Smooth muscle cell (in vitro differentiated cells): ENCODE measurements around the gene GASK1B. TPM values are rescaled to one million over a fixed set of nuclear protein-coding genes. Genes with fewer than 3 reads are reported as not detected.

Experiments
- DNase-seq: peaks from one replicate; lab custom pipeline; 2025; ENCODE audit not compliant: unreplicated experiment; lab: John Stamatoyannopoulos, UW
- H2AFZ ChIP-seq: fragments of 200-600 bp; sonication (generic); 2 replicates; pipeline ENCODE4 v1.6.0; 2016; ENCODE audit warnings: antibody characterized with exemption, low read depth, mild to moderate bottlenecking
- H3F3A ChIP-seq: fragments of 200-600 bp; sonication (generic); 2 replicates; pipeline ENCODE4 v1.6.0; 2017; ENCODE audit warnings: antibody characterized with exemption, low read depth
- H3K27ac ChIP-seq: fragments of 200-600 bp; sonication (generic); 2 replicates; pipeline ENCODE4 v1.5.1; 2016; ENCODE audit warnings: low read depth, mild to moderate bottlenecking
- H3K27me3 ChIP-seq: fragments of 200-600 bp; sonication (generic); 2 replicates; pipeline ENCODE4 v1.6.1; 2016; ENCODE audit warnings: low read depth, mild to moderate bottlenecking
- H3K36me3 ChIP-seq: fragments of 200-600 bp; sonication (generic); 2 replicates; pipeline ENCODE4 v1.5.1; 2016; ENCODE audit warnings: low read depth
- H3K4me1 ChIP-seq: fragments of 200-600 bp; sonication (generic); 2 replicates; pipeline ENCODE4 v1.5.1; 2016; ENCODE audit warnings: low read depth
- H3K4me2 ChIP-seq: fragments of 200-600 bp; sonication (generic); 2 replicates; pipeline ENCODE4 v1.6.0; 2016; ENCODE audit warnings: mild to moderate bottlenecking
- H3K4me3 ChIP-seq: fragments of 200-600 bp; sonication (generic); 2 replicates; pipeline ENCODE4 v1.5.1; 2016; ENCODE audit warnings: mild to moderate bottlenecking
- H3K79me2 ChIP-seq: fragments of 200-600 bp; sonication (generic); 2 replicates; pipeline ENCODE4 v1.6.0; 2016; ENCODE audit warnings: low read depth, mild to moderate bottlenecking
- H3K9ac ChIP-seq: fragments of 200-600 bp; sonication (generic); 2 replicates; pipeline ENCODE4 v1.6.0; 2016; ENCODE audit warnings: low read depth
- H3K9me3 ChIP-seq: fragments of 200-600 bp; sonication (generic); replicated peaks from 2 replicates; pipeline ENCODE4 v1.5.1; 2016; ENCODE audit warnings: low read depth
- H4K20me1 ChIP-seq: fragments of 200-600 bp; sonication (generic); 2 replicates; pipeline ENCODE4 v1.6.0; 2016; ENCODE audit warnings: low read depth
- WGBS: methylation state at CpG from one replicate; pipeline ENCODE4 v1.1.7; 2016; ENCODE audit warnings: low lambda C conversion rate; 5-methylcytosine and 5-hydroxymethylcytosine counted together
- polyA plus RNA-seq: library from polyadenylated mRNA; unstranded; fragments of >200 nt; fragmentation: Nextera tagmentation; extraction: Ambion mirVana; gene quantifications from 2 replicates; pipeline ENCODE4 v1.2.1, GENCODE V29; 2016
- total RNA-seq: library from RNA; depleted of rRNA; stranded (reverse); fragments of >200 nt; gene quantifications from 2 replicates; pipeline ENCODE4 v1.2.3, GENCODE V29; 2014
- TF ChIP-seq, protein P1 (sequence below): fragments of 200-600 bp; sonication (generic); IDR thresholded peaks from 2 replicates; pipeline ENCODE4 v1.5.1; 2017; ENCODE audit warnings: borderline replicate concordance, mild to moderate bottlenecking, antibody characterized with exemption; ENCODE audit not compliant: insufficient read depth, poor library complexity, severe bottlenecking

Gene GASK1B
- total and polyA plus RNA-seq, 2 experiments from 2014 or later, result 12.9 to 79.4 TPM

GRCh38 chr4:158189422-158189821 is 16.6 kb upstream of the GASK1B start:
- Histone ChIP-seq H3F3A (no peaks in the 10 kb centered on the region), H3K27me3 (no peaks in the 10 kb centered on the region), H3K36me3 (no peaks in the 10 kb centered on the region), H3K9me3 (no peaks in the 10 kb centered on the region), H3K4me3 (no peak overlapping the region), H3K27ac (no peak overlapping the region), H3K4me1 (no peaks in the 10 kb centered on the region), H3K9ac (no peak overlapping the region), H4K20me1 (no peaks in the 10 kb centered on the region), H3K4me2 (no peak overlapping the region), H3K79me2 (no peaks in the 10 kb centered on the region), H2AFZ (no peak overlapping the region)
- no peak for DNase-seq
- 95% methylated on average over 1 of the region's 1 CpG for WGBS
- TF ChIP-seq, protein P1, sequence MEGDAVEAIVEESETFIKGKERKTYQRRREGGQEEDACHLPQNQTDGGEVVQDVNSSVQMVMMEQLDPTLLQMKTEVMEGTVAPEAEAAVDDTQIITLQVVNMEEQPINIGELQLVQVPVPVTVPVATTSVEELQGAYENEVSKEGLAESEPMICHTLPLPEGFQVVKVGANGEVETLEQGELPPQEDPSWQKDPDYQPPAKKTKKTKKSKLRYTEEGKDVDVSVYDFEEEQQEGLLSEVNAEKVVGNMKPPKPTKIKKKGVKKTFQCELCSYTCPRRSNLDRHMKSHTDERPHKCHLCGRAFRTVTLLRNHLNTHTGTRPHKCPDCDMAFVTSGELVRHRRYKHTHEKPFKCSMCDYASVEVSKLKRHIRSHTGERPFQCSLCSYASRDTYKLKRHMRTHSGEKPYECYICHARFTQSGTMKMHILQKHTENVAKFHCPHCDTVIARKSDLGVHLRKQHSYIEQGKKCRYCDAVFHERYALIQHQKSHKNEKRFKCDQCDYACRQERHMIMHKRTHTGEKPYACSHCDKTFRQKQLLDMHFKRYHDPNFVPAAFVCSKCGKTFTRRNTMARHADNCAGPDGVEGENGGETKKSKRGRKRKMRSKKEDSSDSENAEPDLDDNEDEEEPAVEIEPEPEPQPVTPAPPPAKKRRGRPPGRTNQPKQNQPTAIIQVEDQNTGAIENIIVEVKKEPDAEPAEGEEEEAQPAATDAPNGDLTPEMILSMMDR, result no peak

GRCh38 chr4:158186815-158187214 is 14.0 kb upstream of the GASK1B start:
- no peaks in the 10 kb centered on the region for H3F3A ChIP-seq
- WGBS, result 79% methylated on average over 2 of the region's 2 CpGs
- no peak overlapping the region for H3K9ac ChIP-seq

DNA sequence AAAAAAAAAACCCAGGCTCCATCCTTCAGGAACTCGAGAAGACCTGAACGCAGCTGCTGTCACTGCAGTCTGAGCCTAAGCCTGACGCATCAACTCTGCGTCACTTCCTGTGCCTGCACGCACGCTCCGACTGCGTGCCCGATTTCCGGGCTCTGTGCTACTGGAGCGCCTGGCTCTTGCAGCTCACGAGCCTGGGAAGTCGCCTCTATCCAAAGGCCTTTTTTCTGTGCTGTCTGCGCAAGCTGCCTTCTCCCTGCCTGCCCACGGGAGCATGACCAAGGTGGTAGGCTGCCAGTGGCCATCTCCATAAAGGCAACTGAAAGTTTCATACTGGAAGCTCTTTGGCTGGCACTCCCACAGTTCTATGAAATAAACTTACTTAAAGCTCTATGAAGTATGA is 9.9 kb upstream of the GASK1B start:
- Histone ChIP-seq H3K79me2 (no peaks in the 10 kb centered on the region), H3K9ac (no peak overlapping the region), H4K20me1 (no peaks in the 10 kb centered on the region), H3F3A (no peaks in the 10 kb centered on the region), H3K27ac (no peak overlapping the region), H3K4me3 (no peak overlapping the region), H3K9me3 (no peaks in the 10 kb centered on the region), H2AFZ (no peak overlapping the region), H3K4me1 (no peaks in the 10 kb centered on the region), H3K4me2 (no peak overlapping the region), H3K36me3 (no peaks in the 10 kb centered on the region), H3K27me3 (no peaks in the 10 kb centered on the region)
- TF ChIP-seq, protein P1, result no peak
- 93% methylated on average over 15 of the region's 15 CpGs for WGBS
- DNase-seq, result no peak

More at GRCh38 chr4:158186815-158187214, 14.0 kb upstream of the GASK1B start:
- H3K79me2 ChIP-seq, result no peaks in the 10 kb centered on the region
- no peak overlapping the region for H2AFZ ChIP-seq
- no peaks in the 10 kb centered on the region for H3K27me3 ChIP-seq
- H4K20me1 ChIP-seq, result no peaks in the 10 kb centered on the region
- H3K27ac ChIP-seq, result no peak overlapping the region
- TF ChIP-seq, protein P1, result no peak
- H3K4me1 ChIP-seq, result no peaks in the 10 kb centered on the region
- H3K36me3 ChIP-seq, result no peaks in the 10 kb centered on the region
- no peak overlapping the region for H3K4me3 ChIP-seq
- DNase-seq, result no peak
- no peaks in the 10 kb centered on the region for H3K9me3 ChIP-seq
- H3K4me2 ChIP-seq, result no peak overlapping the region

- H4K20me1 ChIP-seq, result no peaks in the 10 kb centered on the region
- no peaks in the 10 kb centered on the region for H3K36me3 ChIP-seq
- TF ChIP-seq, protein P1, result no peak
- 62% methylated on average over 5 of the region's 5 CpGs for WGBS
- H2AFZ ChIP-seq, result peak overlapping the region; percentile 42
- H3K4me1 ChIP-seq, result no peaks in the 10 kb centered on the region
- H3K27ac ChIP-seq, result peak overlapping the region; percentile 8
- no peak overlapping the region for H3K4me3 ChIP-seq
- no peak overlapping the region for H3K4me2 ChIP-seq
- H3K27me3 ChIP-seq, result no peaks in the 10 kb centered on the region
- no peaks in the 10 kb centered on the region for H3K79me2 ChIP-seq
- no peaks in the 10 kb centered on the region for H3F3A ChIP-seq
- H3K9ac ChIP-seq, result no peak overlapping the region
- no peak for DNase-seq
- H3K9me3 ChIP-seq, result no peaks in the 10 kb centered on the region
Measured at GRCh38 chr4:158181906-158182305, 9.1 kb upstream of the GASK1B start.
